Measurements from ENCODE around the gene MYRF.

MYRF gene

DNA sequence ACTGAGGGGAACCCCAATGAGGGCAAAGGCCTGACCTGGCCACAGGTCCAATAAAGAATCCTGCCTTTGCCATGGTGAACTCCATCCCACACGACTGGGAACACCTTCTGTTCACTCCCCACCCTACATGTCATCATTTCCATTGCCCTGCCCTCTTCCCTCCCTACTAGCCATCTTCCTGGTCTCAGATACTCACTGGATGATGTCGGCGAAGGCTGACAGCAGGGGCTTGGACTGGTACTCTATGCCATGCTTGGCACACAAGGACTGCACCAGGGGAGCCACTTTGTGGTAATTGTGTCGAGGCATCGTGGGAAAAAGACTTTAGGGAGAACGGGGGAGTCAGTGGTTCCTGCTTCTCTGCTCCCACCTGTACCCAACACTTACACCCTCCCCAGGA lies 50.2 kb downstream of the MYRF start:
- peaks cover 9% of the 10 kb centered on the region for H4K20me1 ChIP-seq (ENCODE audit: insufficient read depth, low read length, poor library complexity, severe bottlenecking)
- H3K36me3 ChIP-seq (ENCODE audit: insufficient read depth, low read length) = peaks cover 70% of the 10 kb centered on the region; the same call in 1 of the 2 replicates
- no peak overlapping the region for H3K4me3 ChIP-seq (ENCODE audit: low read length, poor library complexity, severe bottlenecking)
- no peaks in the 10 kb centered on the region for H3K9me2 ChIP-seq (replicated peaks; ENCODE audit: low read depth, low read length)
- no peak overlapping the region for H3K4me2 ChIP-seq (ENCODE audit: low read depth, low read length, poor library complexity, severe bottlenecking)
- TF ChIP-seq EZH2phosphoT487 (IDR thresholded peaks at IDR 0.05; ENCODE audit: borderline replicate concordance) = no peak
- TF ChIP-seq, protein P1, sequence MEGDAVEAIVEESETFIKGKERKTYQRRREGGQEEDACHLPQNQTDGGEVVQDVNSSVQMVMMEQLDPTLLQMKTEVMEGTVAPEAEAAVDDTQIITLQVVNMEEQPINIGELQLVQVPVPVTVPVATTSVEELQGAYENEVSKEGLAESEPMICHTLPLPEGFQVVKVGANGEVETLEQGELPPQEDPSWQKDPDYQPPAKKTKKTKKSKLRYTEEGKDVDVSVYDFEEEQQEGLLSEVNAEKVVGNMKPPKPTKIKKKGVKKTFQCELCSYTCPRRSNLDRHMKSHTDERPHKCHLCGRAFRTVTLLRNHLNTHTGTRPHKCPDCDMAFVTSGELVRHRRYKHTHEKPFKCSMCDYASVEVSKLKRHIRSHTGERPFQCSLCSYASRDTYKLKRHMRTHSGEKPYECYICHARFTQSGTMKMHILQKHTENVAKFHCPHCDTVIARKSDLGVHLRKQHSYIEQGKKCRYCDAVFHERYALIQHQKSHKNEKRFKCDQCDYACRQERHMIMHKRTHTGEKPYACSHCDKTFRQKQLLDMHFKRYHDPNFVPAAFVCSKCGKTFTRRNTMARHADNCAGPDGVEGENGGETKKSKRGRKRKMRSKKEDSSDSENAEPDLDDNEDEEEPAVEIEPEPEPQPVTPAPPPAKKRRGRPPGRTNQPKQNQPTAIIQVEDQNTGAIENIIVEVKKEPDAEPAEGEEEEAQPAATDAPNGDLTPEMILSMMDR (conservative IDR thresholded peaks at IDR 0.05; ENCODE audit: low read length) = no peak
- no peaks in the 10 kb centered on the region for H3K9me3 ChIP-seq (ENCODE audit: insufficient read depth, low read depth, low read length)
- H3F3A ChIP-seq (ENCODE audit: low read depth) = no peaks in the 10 kb centered on the region
- peaks cover 16% of the 10 kb centered on the region for H3K79me2 ChIP-seq (ENCODE audit: insufficient read depth, low read length)
- peaks cover 3% of the 10 kb centered on the region for H3K4me1 ChIP-seq (ENCODE audit: insufficient read depth, low read length, poor library complexity, severe bottlenecking)
- no peaks in the 10 kb centered on the region for H3K27me3 ChIP-seq (ENCODE audit: insufficient read depth, low read length, poor library complexity, severe bottlenecking)
- H2AFZ ChIP-seq (ENCODE audit: low read length) = no peak overlapping the region
- no peak overlapping the region for H3K9ac ChIP-seq (ENCODE audit: low read depth, low read length, poor library complexity, severe bottlenecking)

DNA sequence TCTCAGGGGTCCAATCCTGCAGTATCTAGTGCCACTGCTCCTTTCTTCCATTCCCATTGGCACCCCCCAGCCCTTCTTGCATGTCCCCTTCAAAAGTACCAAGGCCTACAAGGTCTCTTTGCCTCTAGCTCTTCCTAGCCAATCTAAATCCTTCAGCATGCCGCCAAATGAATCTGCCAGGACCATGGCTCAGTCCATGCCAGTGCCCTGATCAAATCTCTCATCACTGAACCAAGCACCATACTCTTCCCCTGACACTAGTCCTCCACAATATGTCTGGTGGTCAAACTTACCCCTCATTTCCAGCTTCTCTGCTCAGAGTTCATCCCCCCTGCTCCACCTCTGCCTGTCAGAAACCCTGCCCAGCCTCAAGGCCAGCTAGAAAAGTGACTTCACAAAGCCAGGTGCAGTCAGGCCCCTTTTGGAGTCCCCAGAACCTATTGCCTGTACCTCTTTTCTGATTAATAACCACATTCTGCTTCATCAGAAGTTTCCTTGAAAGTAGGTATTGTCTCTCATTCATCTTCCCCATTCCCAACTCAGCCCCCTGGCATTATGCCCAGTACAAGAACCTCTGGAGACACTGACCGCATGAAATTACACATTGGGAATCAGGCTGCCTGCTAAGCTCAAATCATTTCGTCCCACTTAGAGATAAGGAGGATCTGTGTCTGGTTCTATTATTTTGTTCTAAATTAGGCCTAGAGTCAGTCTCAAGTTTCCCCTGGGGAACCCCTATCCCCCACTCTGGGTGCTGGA lies 51.6 kb downstream of the MYRF start:
- no peak for TF ChIP-seq EZH2phosphoT487 (IDR thresholded peaks at IDR 0.05; ENCODE audit: borderline replicate concordance)
- TF ChIP-seq, protein P1 (conservative IDR thresholded peaks at IDR 0.05; ENCODE audit: low read length) = no peak
- Histone ChIP-seq H3F3A (ENCODE audit: low read depth) (no peaks in the 10 kb centered on the region), H3K9me3 (ENCODE audit: insufficient read depth, low read depth, low read length) (no peaks in the 10 kb centered on the region), H3K4me3 (ENCODE audit: low read length, poor library complexity, severe bottlenecking) (no peak overlapping the region), H3K79me2 (ENCODE audit: insufficient read depth, low read length) (peaks cover 4% of the 10 kb centered on the region; the same call in 1 of the 2 replicates), H3K9ac (ENCODE audit: low read depth, low read length, poor library complexity, severe bottlenecking) (no peak overlapping the region), H4K20me1 (ENCODE audit: insufficient read depth, low read length, poor library complexity, severe bottlenecking) (peaks cover 6% of the 10 kb centered on the region), H3K27me3 (ENCODE audit: insufficient read depth, low read length, poor library complexity, severe bottlenecking) (no peaks in the 10 kb centered on the region), H2AFZ (ENCODE audit: low read length) (no peak overlapping the region), H3K4me2 (ENCODE audit: low read depth, low read length, poor library complexity, severe bottlenecking) (no peak overlapping the region), H3K4me1 (ENCODE audit: insufficient read depth, low read length, poor library complexity, severe bottlenecking) (no peaks in the 10 kb centered on the region), H3K9me2 (replicated peaks; ENCODE audit: low read depth, low read length) (no peaks in the 10 kb centered on the region), H3K36me3 (ENCODE audit: insufficient read depth, low read length) (peaks cover 84% of the 10 kb centered on the region; the same call in 1 of the 2 replicates)

DNA sequence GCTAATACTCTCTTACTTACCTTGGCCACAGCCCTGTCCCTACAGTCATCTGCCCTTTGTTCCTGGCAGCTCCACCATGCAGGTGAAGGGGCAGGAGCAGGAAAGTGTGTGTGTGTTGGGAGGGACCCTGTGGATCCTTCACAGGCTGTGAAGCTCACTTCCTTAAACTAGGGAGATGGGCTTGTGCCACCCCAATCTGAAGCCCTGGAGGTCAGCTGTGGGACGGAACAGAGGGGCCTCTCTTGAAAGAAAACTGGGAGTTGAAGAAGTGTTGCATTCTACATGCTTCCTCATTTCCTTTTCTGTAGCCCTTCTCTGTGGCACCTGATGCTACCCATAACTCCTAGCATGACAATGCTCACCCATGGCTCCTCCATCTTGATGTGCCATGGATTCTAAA lies 52.7 kb downstream of the MYRF start:
- H4K20me1 ChIP-seq (ENCODE audit: insufficient read depth, low read length, poor library complexity, severe bottlenecking) = peaks cover 6% of the 10 kb centered on the region
- no peak overlapping the region for H3K4me2 ChIP-seq (ENCODE audit: low read depth, low read length, poor library complexity, severe bottlenecking)
- H3F3A ChIP-seq (ENCODE audit: low read depth) = no peaks in the 10 kb centered on the region
- no peak overlapping the region for H2AFZ ChIP-seq (ENCODE audit: low read length)
- H3K9me3 ChIP-seq (ENCODE audit: insufficient read depth, low read depth, low read length) = no peaks in the 10 kb centered on the region
- no peak overlapping the region for H3K9ac ChIP-seq (ENCODE audit: low read depth, low read length, poor library complexity, severe bottlenecking)
- H3K79me2 ChIP-seq (ENCODE audit: insufficient read depth, low read length) = no peaks in the 10 kb centered on the region; the same call in 1 of the 2 replicates
- no peaks in the 10 kb centered on the region for H3K4me1 ChIP-seq (ENCODE audit: insufficient read depth, low read length, poor library complexity, severe bottlenecking)
- H3K36me3 ChIP-seq (ENCODE audit: insufficient read depth, low read length) = peaks cover 85% of the 10 kb centered on the region; the same call in 1 of the 2 replicates
- H3K9me2 ChIP-seq (replicated peaks; ENCODE audit: low read depth, low read length) = no peaks in the 10 kb centered on the region
- no peaks in the 10 kb centered on the region for H3K27me3 ChIP-seq (ENCODE audit: insufficient read depth, low read length, poor library complexity, severe bottlenecking)
- TF ChIP-seq, protein P1 (conservative IDR thresholded peaks at IDR 0.05; ENCODE audit: low read length) = no peak
- no peak for TF ChIP-seq EZH2phosphoT487 (IDR thresholded peaks at IDR 0.05; ENCODE audit: borderline replicate concordance)
- no peak overlapping the region for H3K4me3 ChIP-seq (ENCODE audit: low read length, poor library complexity, severe bottlenecking)
